ENCODE data around the gene PKP2. TPM values are rescaled to one million over a fixed set of nuclear protein-coding genes. Genes with fewer than 3 reads are reported as not detected.

Gene PKP2
- total and polyA plus RNA-seq, 2 of the 8 experiments (the other 6 are each of a cell fraction or from before 2014, with no cell fraction given), result 9.6 to 44.8 TPM

DNA sequence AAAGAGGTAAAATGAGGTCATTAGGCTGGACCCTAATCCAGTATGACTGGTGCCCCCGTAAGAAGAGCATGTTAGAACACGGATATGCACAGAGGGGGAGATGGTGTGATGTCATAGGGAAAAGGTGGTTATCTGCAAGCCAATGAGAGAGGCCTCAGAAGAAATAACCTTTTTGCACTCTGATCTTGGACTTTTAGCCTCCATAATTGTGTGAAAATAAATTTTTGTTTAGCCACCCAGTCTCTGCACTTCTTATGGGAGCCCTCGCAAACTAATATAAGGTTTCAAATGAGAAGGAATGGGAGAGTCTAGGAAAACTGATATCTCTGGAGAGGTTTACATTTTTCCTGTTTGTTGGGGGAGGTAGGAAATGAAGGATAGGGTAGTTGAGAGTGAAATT lies 43.2 kb upstream of the PKP2 start (continued):
- TF ChIP-seq, protein P1, sequence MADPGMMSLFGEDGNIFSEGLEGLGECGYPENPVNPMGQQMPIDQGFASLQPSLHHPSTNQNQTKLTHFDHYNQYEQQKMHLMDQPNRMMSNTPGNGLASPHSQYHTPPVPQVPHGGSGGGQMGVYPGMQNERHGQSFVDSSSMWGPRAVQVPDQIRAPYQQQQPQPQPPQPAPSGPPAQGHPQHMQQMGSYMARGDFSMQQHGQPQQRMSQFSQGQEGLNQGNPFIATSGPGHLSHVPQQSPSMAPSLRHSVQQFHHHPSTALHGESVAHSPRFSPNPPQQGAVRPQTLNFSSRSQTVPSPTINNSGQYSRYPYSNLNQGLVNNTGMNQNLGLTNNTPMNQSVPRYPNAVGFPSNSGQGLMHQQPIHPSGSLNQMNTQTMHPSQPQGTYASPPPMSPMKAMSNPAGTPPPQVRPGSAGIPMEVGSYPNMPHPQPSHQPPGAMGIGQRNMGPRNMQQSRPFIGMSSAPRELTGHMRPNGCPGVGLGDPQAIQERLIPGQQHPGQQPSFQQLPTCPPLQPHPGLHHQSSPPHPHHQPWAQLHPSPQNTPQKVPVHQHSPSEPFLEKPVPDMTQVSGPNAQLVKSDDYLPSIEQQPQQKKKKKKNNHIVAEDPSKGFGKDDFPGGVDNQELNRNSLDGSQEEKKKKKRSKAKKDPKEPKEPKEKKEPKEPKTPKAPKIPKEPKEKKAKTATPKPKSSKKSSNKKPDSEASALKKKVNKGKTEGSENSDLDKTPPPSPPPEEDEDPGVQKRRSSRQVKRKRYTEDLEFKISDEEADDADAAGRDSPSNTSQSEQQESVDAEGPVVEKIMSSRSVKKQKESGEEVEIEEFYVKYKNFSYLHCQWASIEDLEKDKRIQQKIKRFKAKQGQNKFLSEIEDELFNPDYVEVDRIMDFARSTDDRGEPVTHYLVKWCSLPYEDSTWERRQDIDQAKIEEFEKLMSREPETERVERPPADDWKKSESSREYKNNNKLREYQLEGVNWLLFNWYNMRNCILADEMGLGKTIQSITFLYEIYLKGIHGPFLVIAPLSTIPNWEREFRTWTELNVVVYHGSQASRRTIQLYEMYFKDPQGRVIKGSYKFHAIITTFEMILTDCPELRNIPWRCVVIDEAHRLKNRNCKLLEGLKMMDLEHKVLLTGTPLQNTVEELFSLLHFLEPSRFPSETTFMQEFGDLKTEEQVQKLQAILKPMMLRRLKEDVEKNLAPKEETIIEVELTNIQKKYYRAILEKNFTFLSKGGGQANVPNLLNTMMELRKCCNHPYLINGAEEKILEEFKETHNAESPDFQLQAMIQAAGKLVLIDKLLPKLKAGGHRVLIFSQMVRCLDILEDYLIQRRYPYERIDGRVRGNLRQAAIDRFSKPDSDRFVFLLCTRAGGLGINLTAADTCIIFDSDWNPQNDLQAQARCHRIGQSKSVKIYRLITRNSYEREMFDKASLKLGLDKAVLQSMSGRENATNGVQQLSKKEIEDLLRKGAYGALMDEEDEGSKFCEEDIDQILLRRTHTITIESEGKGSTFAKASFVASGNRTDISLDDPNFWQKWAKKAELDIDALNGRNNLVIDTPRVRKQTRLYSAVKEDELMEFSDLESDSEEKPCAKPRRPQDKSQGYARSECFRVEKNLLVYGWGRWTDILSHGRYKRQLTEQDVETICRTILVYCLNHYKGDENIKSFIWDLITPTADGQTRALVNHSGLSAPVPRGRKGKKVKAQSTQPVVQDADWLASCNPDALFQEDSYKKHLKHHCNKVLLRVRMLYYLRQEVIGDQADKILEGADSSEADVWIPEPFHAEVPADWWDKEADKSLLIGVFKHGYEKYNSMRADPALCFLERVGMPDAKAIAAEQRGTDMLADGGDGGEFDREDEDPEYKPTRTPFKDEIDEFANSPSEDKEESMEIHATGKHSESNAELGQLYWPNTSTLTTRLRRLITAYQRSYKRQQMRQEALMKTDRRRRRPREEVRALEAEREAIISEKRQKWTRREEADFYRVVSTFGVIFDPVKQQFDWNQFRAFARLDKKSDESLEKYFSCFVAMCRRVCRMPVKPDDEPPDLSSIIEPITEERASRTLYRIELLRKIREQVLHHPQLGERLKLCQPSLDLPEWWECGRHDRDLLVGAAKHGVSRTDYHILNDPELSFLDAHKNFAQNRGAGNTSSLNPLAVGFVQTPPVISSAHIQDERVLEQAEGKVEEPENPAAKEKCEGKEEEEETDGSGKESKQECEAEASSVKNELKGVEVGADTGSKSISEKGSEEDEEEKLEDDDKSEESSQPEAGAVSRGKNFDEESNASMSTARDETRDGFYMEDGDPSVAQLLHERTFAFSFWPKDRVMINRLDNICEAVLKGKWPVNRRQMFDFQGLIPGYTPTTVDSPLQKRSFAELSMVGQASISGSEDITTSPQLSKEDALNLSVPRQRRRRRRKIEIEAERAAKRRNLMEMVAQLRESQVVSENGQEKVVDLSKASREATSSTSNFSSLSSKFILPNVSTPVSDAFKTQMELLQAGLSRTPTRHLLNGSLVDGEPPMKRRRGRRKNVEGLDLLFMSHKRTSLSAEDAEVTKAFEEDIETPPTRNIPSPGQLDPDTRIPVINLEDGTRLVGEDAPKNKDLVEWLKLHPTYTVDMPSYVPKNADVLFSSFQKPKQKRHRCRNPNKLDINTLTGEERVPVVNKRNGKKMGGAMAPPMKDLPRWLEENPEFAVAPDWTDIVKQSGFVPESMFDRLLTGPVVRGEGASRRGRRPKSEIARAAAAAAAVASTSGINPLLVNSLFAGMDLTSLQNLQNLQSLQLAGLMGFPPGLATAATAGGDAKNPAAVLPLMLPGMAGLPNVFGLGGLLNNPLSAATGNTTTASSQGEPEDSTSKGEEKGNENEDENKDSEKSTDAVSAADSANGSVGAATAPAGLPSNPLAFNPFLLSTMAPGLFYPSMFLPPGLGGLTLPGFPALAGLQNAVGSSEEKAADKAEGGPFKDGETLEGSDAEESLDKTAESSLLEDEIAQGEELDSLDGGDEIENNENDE (IDR thresholded peaks at IDR 0.05; ENCODE audit: insufficient replicate concordance, low read length), result no peak
- TF ChIP-seq TCF12 (IDR thresholded peaks at IDR 0.05; ENCODE audit: low read depth, low read length) (no peak), ZNF274 (IDR thresholded peaks at IDR 0.05; ENCODE audit: borderline replicate concordance, extremely low read depth, low read length) (no peak), SP1 (IDR thresholded peaks at IDR 0.05; ENCODE audit: low read depth, low read length) (no peak), TAF1 (IDR thresholded peaks at IDR 0.05; ENCODE audit: low read depth, low read length) (no peak), SIRT6 (IDR thresholded peaks at IDR 0.05; ENCODE audit: low read length) (no peak), CTBP2 (IDR thresholded peaks at IDR 0.05; ENCODE audit: borderline replicate concordance, insufficient read depth, insufficient read length, low read length) (no peak), RAD21 (IDR thresholded peaks at IDR 0.05 in 1 of 2, conservative IDR thresholded peaks at IDR 0.05 in 1 of 2; ENCODE audit: low read depth in 2 of 2, low read length in 2 of 2) (no peak)
- TF ChIP-seq, protein P2, sequence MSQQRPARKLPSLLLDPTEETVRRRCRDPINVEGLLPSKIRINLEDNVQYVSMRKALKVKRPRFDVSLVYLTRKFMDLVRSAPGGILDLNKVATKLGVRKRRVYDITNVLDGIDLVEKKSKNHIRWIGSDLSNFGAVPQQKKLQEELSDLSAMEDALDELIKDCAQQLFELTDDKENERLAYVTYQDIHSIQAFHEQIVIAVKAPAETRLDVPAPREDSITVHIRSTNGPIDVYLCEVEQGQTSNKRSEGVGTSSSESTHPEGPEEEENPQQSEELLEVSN (IDR thresholded peaks at IDR 0.05), result no peak
